Right ventricle myocardium inferior (tissue), 1 donor: ENCODE results near the gene NECAB2. TPM values are rescaled to one million over a fixed set of nuclear protein-coding genes. Genes with fewer than 3 reads are reported as not detected.

ENCODE experiments used
- ATAC-seq: fragments of 200-7000 bp; cut with Tn5 transposase; one replicate; pipeline ENCODE4 v1.9.1; 2020; ENCODE audit warnings: mild to moderate bottlenecking, moderate library complexity
- DNase-seq: peaks from one replicate; pipeline ENCODE4 v3.0.0; 2021; ENCODE audit errors: missing footprints
- intact Hi-C: fragments of 100-400 bp; cut with DNase I; formaldehyde crosslinking; loops from one replicate; pipeline ENCODE4 v1.11.0; 2022
- long read RNA-seq: library from polyadenylated mRNA; unstranded; transcript quantifications from one replicate; pipeline ENCODE4 v2.0.0, GENCODE V29; 2021
- total RNA-seq: library from RNA; stranded (reverse); fragmentation: NEBNext Ultra II Directional; extraction: Animal tissue kit (Norgen Biotek cat#: 25700); gene quantifications from one replicate; pipeline ENCODE4 v1.2.1, GENCODE V29; 2021
- donor health status: DM: no; HTN: yes; CAD: no; lungs with severe emphysema.

The NECAB2 gene
- total RNA-seq, result 1.8 TPM
- long read RNA-seq, partial matches to known transcripts, result 0 of 1 reads
- long read RNA-seq, other reads (novel, unspliced or antisense), result 1 of 1 reads

- ATAC-seq (peak; percentile 65), DNase-seq (peak; percentile 84)
- intact Hi-C loops, result loop anchor here (1.0 to 5.0 kb wide), 2 partner anchors 95 to 209 kb away; no protein-coding TSS in a partner anchor
Observed at GRCh38 chr16:83967838-83968305, at the start of gene NECAB2. Gene NECAB2 (plus strand): TSS chr16:83968244. CDS start chr16:83968649, 405 bp downstream.

GRCh38 chr16:83920894-83921491 is 47.1 kb upstream of the NECAB2 start:
- DNase-seq, result no peak
- intact Hi-C loops, result no loop called here
- no peak for ATAC-seq

- intact Hi-C loops, result no loop called here
- ATAC-seq (no peak), DNase-seq (no peak)
Observed at GRCh38 chr16:83923581-83924365, 44.3 kb upstream of the NECAB2 start.

GRCh38 chr16:83924686-83925085 is 43.4 kb upstream of the NECAB2 start:
- ATAC-seq (no peak), DNase-seq (no peak)
- intact Hi-C loops, result no loop called here

GRCh38 chr16:83925095-83925905 is 42.7 kb upstream of the NECAB2 start:
- intact Hi-C loops, result no loop called here
- DNase-seq (no peak), ATAC-seq (no peak)

GRCh38 chr16:83925957-83926725 is 41.9 kb upstream of the NECAB2 start:
- intact Hi-C loops, result no loop called here
- ATAC-seq, result peak; percentile 3
- DNase-seq, result peak; percentile 42

GRCh38 chr16:83926726-83927397 is 41.2 kb upstream of the NECAB2 start:
- intact Hi-C loops, result no loop called here
- peak; percentile 91 for DNase-seq
- ATAC-seq, result peak; percentile 57

- intact Hi-C loops, result no loop called here
- ATAC-seq, result no peak
- peak; percentile 33 for DNase-seq
Observed at GRCh38 chr16:83928341-83929055, 39.5 kb upstream of the NECAB2 start.

GRCh38 chr16:83929811-83930555 is 38.1 kb upstream of the NECAB2 start:
- DNase-seq (peak; percentile 34), ATAC-seq (no peak)
- intact Hi-C loops, result no loop called here

- no peak for ATAC-seq
- peak; percentile 39 for DNase-seq
- intact Hi-C loops, result no loop called here
Observed at GRCh38 chr16:83930730-83931500, 37.1 kb upstream of the NECAB2 start.

- peak; percentile 65 for DNase-seq
- intact Hi-C loops, result no loop called here
- ATAC-seq, result no peak
Observed at GRCh38 chr16:83931556-83931955, 36.5 kb upstream of the NECAB2 start.

- ATAC-seq (no peak), DNase-seq (no peak)
- intact Hi-C loops, result no loop called here
Observed at GRCh38 chr16:83932304-83932703, 35.7 kb upstream of the NECAB2 start.

- no peak for DNase-seq
- ATAC-seq, result no peak
- intact Hi-C loops, result no loop called here
Observed at GRCh38 chr16:83932955-83933673, 34.9 kb upstream of the NECAB2 start.

- ATAC-seq, result no peak
- intact Hi-C loops, result no loop called here
- DNase-seq, result no peak
Observed at GRCh38 chr16:83933885-83934683, 34.0 kb upstream of the NECAB2 start.

- ATAC-seq, result no peak
- intact Hi-C loops, result no loop called here
Observed at GRCh38 chr16:83934684-83934977, 33.4 kb upstream of the NECAB2 start.

More at GRCh38 chr16:83934684-83934977, 33.4 kb upstream of the NECAB2 start:
- DNase-seq, result no peak
